ENCODE measurements around the gene AOAH.

Gene AOAH

GRCh38 chr7:36611703-36612102 lies 112.6 kb downstream of the AOAH start:
- H3K9me2 ChIP-seq (replicated peaks; ENCODE audit: insufficient read depth, low read length) = no peaks in the 10 kb centered on the region; the same call in 1 of the 2 replicates
- no peaks in the 10 kb centered on the region for H3K9me3 ChIP-seq (replicated peaks; ENCODE audit: insufficient read depth, low read length)
- H3K36me3 ChIP-seq (replicated peaks; ENCODE audit: insufficient read depth, low read length) = no peaks in the 10 kb centered on the region
- no peaks in the 10 kb centered on the region for H3F3A ChIP-seq (ENCODE audit: insufficient read depth, low read length)
- no peaks in the 10 kb centered on the region for H3K27me3 ChIP-seq (replicated peaks; ENCODE audit: insufficient read depth, low read length)
- no peak overlapping the region for H3K9ac ChIP-seq (ENCODE audit: low read length)
- TF ChIP-seq EZH2 (optimal IDR thresholded peaks at IDR 0.05; ENCODE audit: low read depth, low read length) (no peak), EZH2phosphoT487 (IDR thresholded peaks at IDR 0.05; ENCODE audit: low read length) (no peak), CTCF (IDR thresholded peaks at IDR 0.05; ENCODE audit: low read length) (no peak)
- no peaks in the 10 kb centered on the region for H3K79me2 ChIP-seq (ENCODE audit: low read length)
- no peaks in the 10 kb centered on the region for H4K20me1 ChIP-seq (ENCODE audit: insufficient read depth, low read length)
- H3K27ac ChIP-seq (ENCODE audit: low read length) = no peak overlapping the region
- H2AFZ ChIP-seq (ENCODE audit: low read length) = no peak overlapping the region
- no peak overlapping the region for H3K4me2 ChIP-seq (ENCODE audit: low read depth, low read length)
- no peak overlapping the region for H3K4me3 ChIP-seq (ENCODE audit: low read length)
- no peak for DNase-seq
- H3K4me1 ChIP-seq (ENCODE audit: low read length) = no peaks in the 10 kb centered on the region

- no peaks in the 10 kb centered on the region; the same call in 1 of the 2 replicates for H3K9me2 ChIP-seq (replicated peaks; ENCODE audit: insufficient read depth, low read length)
- H3K79me2 ChIP-seq (ENCODE audit: low read length) = no peaks in the 10 kb centered on the region
- H3K27ac ChIP-seq (ENCODE audit: low read length) = no peak overlapping the region
- H3K36me3 ChIP-seq (replicated peaks; ENCODE audit: insufficient read depth, low read length) = no peaks in the 10 kb centered on the region
- H3K9ac ChIP-seq (ENCODE audit: low read length) = no peak overlapping the region
- no peak overlapping the region for H2AFZ ChIP-seq (ENCODE audit: low read length)
- no peaks in the 10 kb centered on the region for H3K4me1 ChIP-seq (ENCODE audit: low read length)
- no peak for DNase-seq
- no peak overlapping the region for H3K4me2 ChIP-seq (ENCODE audit: low read depth, low read length)
- no peak overlapping the region for H3K4me3 ChIP-seq (ENCODE audit: low read length)
- TF ChIP-seq EZH2 (optimal IDR thresholded peaks at IDR 0.05; ENCODE audit: low read depth, low read length) (no peak), EZH2phosphoT487 (IDR thresholded peaks at IDR 0.05; ENCODE audit: low read length) (no peak), CTCF (IDR thresholded peaks at IDR 0.05; ENCODE audit: low read length) (no peak)
- H3K9me3 ChIP-seq (replicated peaks; ENCODE audit: insufficient read depth, low read length) = no peaks in the 10 kb centered on the region
- no peaks in the 10 kb centered on the region for H3K27me3 ChIP-seq (replicated peaks; ENCODE audit: insufficient read depth, low read length)
- no peaks in the 10 kb centered on the region for H3F3A ChIP-seq (ENCODE audit: insufficient read depth, low read length)
- H4K20me1 ChIP-seq (ENCODE audit: insufficient read depth, low read length) = no peaks in the 10 kb centered on the region
Measured at GRCh38 chr7:36607721-36608095, 116.6 kb downstream of the AOAH start.

GRCh38 chr7:36606976-36607720 lies 117.1 kb downstream of the AOAH start:
- H3K9ac ChIP-seq (ENCODE audit: low read length) = no peak overlapping the region
- no peaks in the 10 kb centered on the region for H4K20me1 ChIP-seq (ENCODE audit: insufficient read depth, low read length)
- no peaks in the 10 kb centered on the region for H3K27me3 ChIP-seq (replicated peaks; ENCODE audit: insufficient read depth, low read length)
- DNase-seq = no peak
- H3K9me2 ChIP-seq (replicated peaks; ENCODE audit: insufficient read depth, low read length) = no peaks in the 10 kb centered on the region; the same call in 1 of the 2 replicates
- H3K36me3 ChIP-seq (replicated peaks; ENCODE audit: insufficient read depth, low read length) = no peaks in the 10 kb centered on the region
- TF ChIP-seq EZH2phosphoT487 (IDR thresholded peaks at IDR 0.05; ENCODE audit: low read length) = no peak
- no peak for TF ChIP-seq CTCF (IDR thresholded peaks at IDR 0.05; ENCODE audit: low read length)
- TF ChIP-seq EZH2 (optimal IDR thresholded peaks at IDR 0.05; ENCODE audit: low read depth, low read length) = no peak
- no peaks in the 10 kb centered on the region for H3F3A ChIP-seq (ENCODE audit: insufficient read depth, low read length)
- H3K4me2 ChIP-seq (ENCODE audit: low read depth, low read length) = no peak overlapping the region
- H3K27ac ChIP-seq (ENCODE audit: low read length) = no peak overlapping the region
- H3K4me3 ChIP-seq (ENCODE audit: low read length) = no peak overlapping the region
- H3K79me2 ChIP-seq (ENCODE audit: low read length) = no peaks in the 10 kb centered on the region
- H2AFZ ChIP-seq (ENCODE audit: low read length) = no peak overlapping the region
- H3K9me3 ChIP-seq (replicated peaks; ENCODE audit: insufficient read depth, low read length) = no peaks in the 10 kb centered on the region
- H3K4me1 ChIP-seq (ENCODE audit: low read length) = no peaks in the 10 kb centered on the region
